HEK293 (cell line): ENCODE measurements around the gene CLDN24.

Experiments
- ZNF501 ChIP-seq: fragments of 450-650 bp; formaldehyde crosslinking; IDR thresholded peaks from 2 replicates; pipeline ENCODE4 v1.5.1; 2016; ENCODE audit warnings: missing biosample characterization, missing genetic modification characterization

Gene CLDN24

DNA sequence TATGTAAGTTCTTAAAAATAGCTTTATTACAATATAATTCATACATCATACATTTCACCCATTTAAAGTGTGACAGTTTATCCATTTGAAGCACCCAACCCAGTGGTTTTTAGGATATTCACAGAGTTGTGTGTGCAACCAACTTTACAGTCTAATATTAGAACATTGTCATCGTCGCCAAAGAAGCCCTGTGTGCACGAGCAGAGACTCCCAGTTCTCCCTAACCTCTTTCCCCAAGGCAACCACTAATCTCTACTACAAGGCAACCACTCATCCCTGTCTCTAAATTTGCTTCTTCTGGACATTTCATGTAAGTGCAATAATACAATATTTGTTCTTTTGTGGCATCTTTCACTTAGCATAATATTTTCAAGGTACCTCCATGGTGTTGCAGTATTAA is 49.8 kb downstream of the CLDN24 start (continued):
- TF ChIP-seq ZNF501 (tag by site-specific recombination): no peak
- TF ChIP-seq, all 188 proteins: peak for 0
